Immature natural killer cell (primary cell): ENCODE results near the gene SLC1A2. TPM values are rescaled to one million over a fixed set of nuclear protein-coding genes. Genes with fewer than 3 reads are reported as not detected.

ENCODE experiments used
- DNase-seq, 3 donors: peaks; one replicate each; pipeline ENCODE4 v3.0.0; 2022; ENCODE audit warnings: mixed read lengths in 1 of 3
- H3K27ac Mint-ChIP-seq, 6 donors: one replicate each; pipeline ENCODE4 v1.8.0; 2020; ENCODE audit warnings: mixed read lengths in 6 of 6, mild to moderate bottlenecking in 5 of 6, inconsistent platforms in 4 of 6, moderate library complexity in 3 of 6
- H3K27me3 Mint-ChIP-seq, 3 donors: one replicate each; pipeline ENCODE4 v1.8.0; 2020 to 2021; ENCODE audit warnings: low read depth in 3 of 3, mild to moderate bottlenecking in 3 of 3, mixed read lengths in 3 of 3, moderate library complexity in 3 of 3, inconsistent platforms in 1 of 3
- H3K36me3 Mint-ChIP-seq, 3 donors: one replicate each; pipeline ENCODE4 v1.8.0; 2020; ENCODE audit warnings: mixed read lengths in 3 of 3, inconsistent platforms in 2 of 3, mild to moderate bottlenecking in 2 of 3
- H3K4me1 Mint-ChIP-seq, 2 donors: one replicate each; pipeline ENCODE4 v1.8.0; 2020; ENCODE audit warnings: inconsistent platforms in 2 of 2, mild to moderate bottlenecking in 2 of 2, mixed read lengths in 2 of 2, moderate library complexity in 1 of 2
- H3K4me3 Mint-ChIP-seq, 5 donors: one replicate each; pipeline ENCODE4 v1.8.0; 2020; ENCODE audit warnings: mild to moderate bottlenecking in 5 of 5, mixed read lengths in 5 of 5, inconsistent platforms in 3 of 5, moderate library complexity in 3 of 5
- H3K9me3 Mint-ChIP-seq, 6 donors: one replicate each; pipeline ENCODE4 v1.8.0; 2020; ENCODE audit warnings: mild to moderate bottlenecking in 6 of 6, mixed read lengths in 6 of 6, inconsistent platforms in 4 of 6, moderate library complexity in 3 of 6
- polyA plus RNA-seq, 3 donors: library from polyadenylated mRNA; unstranded; fragments of 300-500 nt; fragmentation: Illumina TruSeq; gene quantifications; one replicate each; pipeline ENCODE4 v1.2.3, GENCODE V29; 2021

The SLC1A2 gene
- under 1 TPM in 2 of 3 donors, not detected in 1; 0.03 to 0.06 TPM for polyA plus RNA-seq

- no peaks in the 10 kb centered on the region for H3K9me3 Mint-ChIP-seq
- DNase-seq = no peak
- H3K27ac Mint-ChIP-seq = no peak within 1 kb of the TSS
- H3K36me3 Mint-ChIP-seq = peaks cover 0 to 3% (median 0%) of the 10 kb centered on the region in 3 donors
- peaks cover 0 to 3% of the 10 kb centered on the region in 2 donors for H3K4me1 Mint-ChIP-seq
- peak within 1 kb of the TSS in 3 of 5 donors; percentile 22 to 63 (median 31) for H3K4me3 Mint-ChIP-seq
- H3K27me3 Mint-ChIP-seq = peaks cover 23 to 30% (median 27%) of the 10 kb centered on the region in 3 donors
These were observed at the start of gene SLC1A2 for GRCh38 chr11:35419184-35419829. Gene SLC1A2, minus strand, starts transcription at chr11:35419558. Its CDS starts 592 bp downstream, at chr11:35418966.

- no peak for DNase-seq
- H3K27me3 Mint-ChIP-seq = peaks cover under 1 to 5% (median 3%) of the 10 kb centered on the region in 3 donors
- no peaks in the 10 kb centered on the region for H3K9me3 Mint-ChIP-seq
- no peak overlapping the region for H3K27ac Mint-ChIP-seq
- H3K4me3 Mint-ChIP-seq = no peak overlapping the region
- no peaks in the 10 kb centered on the region for H3K36me3 Mint-ChIP-seq
- no peaks in the 10 kb centered on the region for H3K4me1 Mint-ChIP-seq
These were observed 46.7 kb upstream of the SLC1A2 start for GRCh38 chr11:35466058-35466457.

- Mint-ChIP-seq H3K27me3 (peaks cover 0 to 5% (median 3%) of the 10 kb centered on the region in 3 donors), H3K9me3 (no peaks in the 10 kb centered on the region), H3K4me3 (no peak overlapping the region), H3K36me3 (no peaks in the 10 kb centered on the region), H3K27ac (no peak overlapping the region), H3K4me1 (no peaks in the 10 kb centered on the region)
- DNase-seq = no peak
These were observed 45.0 kb upstream of the SLC1A2 start for GRCh38 chr11:35464308-35464707.

- H3K36me3 Mint-ChIP-seq = no peaks in the 10 kb centered on the region
- peaks cover 0 to 5% (median 3%) of the 10 kb centered on the region in 3 donors for H3K27me3 Mint-ChIP-seq
- H3K4me3 Mint-ChIP-seq = no peak overlapping the region
- no peak for DNase-seq
- no peaks in the 10 kb centered on the region for H3K9me3 Mint-ChIP-seq
- no peak overlapping the region for H3K27ac Mint-ChIP-seq
- H3K4me1 Mint-ChIP-seq = no peaks in the 10 kb centered on the region
These were observed 44.0 kb upstream of the SLC1A2 start for GRCh38 chr11:35463331-35463751.

- DNase-seq = no peak
- Mint-ChIP-seq H3K4me1 (no peaks in the 10 kb centered on the region), H3K36me3 (no peaks in the 10 kb centered on the region), H3K9me3 (no peaks in the 10 kb centered on the region), H3K27me3 (peaks cover 0 to 5% (median 3%) of the 10 kb centered on the region in 3 donors), H3K27ac (no peak overlapping the region), H3K4me3 (no peak overlapping the region)
These were observed 42.7 kb upstream of the SLC1A2 start for GRCh38 chr11:35461917-35462538.

GRCh38 chr11:35459489-35459888 is 40.1 kb upstream of the SLC1A2 start:
- no peak overlapping the region for H3K27ac Mint-ChIP-seq
- H3K4me1 Mint-ChIP-seq = no peaks in the 10 kb centered on the region
- no peak for DNase-seq
- no peak overlapping the region for H3K4me3 Mint-ChIP-seq
- peaks cover 1 to 9% (median 2%) of the 10 kb centered on the region in 3 donors for H3K27me3 Mint-ChIP-seq
- H3K9me3 Mint-ChIP-seq = no peaks in the 10 kb centered on the region
- H3K36me3 Mint-ChIP-seq = no peaks in the 10 kb centered on the region

GRCh38 chr11:35458846-35459245 is 39.5 kb upstream of the SLC1A2 start:
- Mint-ChIP-seq H3K36me3 (no peaks in the 10 kb centered on the region), H3K4me3 (no peak overlapping the region), H3K4me1 (no peaks in the 10 kb centered on the region), H3K9me3 (no peaks in the 10 kb centered on the region), H3K27ac (no peak overlapping the region), H3K27me3 (peaks cover 1 to 9% (median 2%) of the 10 kb centered on the region in 3 donors)
- DNase-seq = no peak

- H3K36me3 Mint-ChIP-seq = no peaks in the 10 kb centered on the region
- H3K27ac Mint-ChIP-seq = no peak overlapping the region
- H3K27me3 Mint-ChIP-seq = peaks cover 0 to 16% (median 1%) of the 10 kb centered on the region in 3 donors
- no peaks in the 10 kb centered on the region for H3K4me1 Mint-ChIP-seq
- H3K4me3 Mint-ChIP-seq = no peak overlapping the region
- DNase-seq = no peak
- peaks cover 0 to 1% (median 0%) of the 10 kb centered on the region in 6 donors for H3K9me3 Mint-ChIP-seq
These were observed 35.0 kb upstream of the SLC1A2 start for GRCh38 chr11:35454362-35454761.

- Mint-ChIP-seq H3K36me3 (no peaks in the 10 kb centered on the region), H3K27ac (no peak overlapping the region), H3K27me3 (peaks cover 5 to 8% (median 6%) of the 10 kb centered on the region in 3 donors), H3K4me3 (no peak overlapping the region), H3K4me1 (no peaks in the 10 kb centered on the region), H3K9me3 (peaks cover 0 to 2% (median 0%) of the 10 kb centered on the region in 6 donors)
- DNase-seq = no peak
These were observed 17.4 kb upstream of the SLC1A2 start for GRCh38 chr11:35436581-35437250.

GRCh38 chr11:35433588-35433987 is 14.2 kb upstream of the SLC1A2 start:
- Mint-ChIP-seq H3K27ac (no peak overlapping the region), H3K4me3 (no peak overlapping the region), H3K4me1 (no peaks in the 10 kb centered on the region), H3K36me3 (no peaks in the 10 kb centered on the region), H3K9me3 (peaks cover 0 to 2% (median 0%) of the 10 kb centered on the region in 6 donors), H3K27me3 (peaks cover 5 to 13% (median 6%) of the 10 kb centered on the region in 3 donors)
- no peak for DNase-seq

- Mint-ChIP-seq H3K36me3 (no peaks in the 10 kb centered on the region), H3K4me1 (no peaks in the 10 kb centered on the region), H3K4me3 (no peak overlapping the region), H3K9me3 (peaks cover 0 to 2% (median 0%) of the 10 kb centered on the region in 6 donors), H3K27me3 (peaks cover 5 to 10% (median 6%) of the 10 kb centered on the region in 3 donors), H3K27ac (no peak overlapping the region)
- no peak for DNase-seq
These were observed 13.1 kb upstream of the SLC1A2 start for GRCh38 chr11:35432464-35432863.

GRCh38 chr11:35427071-35427470 is 7.7 kb upstream of the SLC1A2 start:
- no peak overlapping the region for H3K4me3 Mint-ChIP-seq
- H3K27me3 Mint-ChIP-seq = peaks cover 8 to 14% (median 9%) of the 10 kb centered on the region in 3 donors
- no peak overlapping the region for H3K27ac Mint-ChIP-seq
- no peaks in the 10 kb centered on the region for H3K36me3 Mint-ChIP-seq
- no peaks in the 10 kb centered on the region for H3K4me1 Mint-ChIP-seq
- DNase-seq = no peak
- H3K9me3 Mint-ChIP-seq = no peaks in the 10 kb centered on the region

GRCh38 chr11:35426351-35426750 is 7.0 kb upstream of the SLC1A2 start:
- no peaks in the 10 kb centered on the region for H3K9me3 Mint-ChIP-seq
- H3K4me1 Mint-ChIP-seq = no peaks in the 10 kb centered on the region
- no peak overlapping the region for H3K27ac Mint-ChIP-seq
- H3K4me3 Mint-ChIP-seq = no peak overlapping the region
- peaks cover 10 to 16% (median 11%) of the 10 kb centered on the region in 3 donors for H3K27me3 Mint-ChIP-seq
- H3K36me3 Mint-ChIP-seq = no peaks in the 10 kb centered on the region
- DNase-seq = no peak

GRCh38 chr11:35425603-35426212 is 6.3 kb upstream of the SLC1A2 start:
- Mint-ChIP-seq H3K27me3 (peaks cover 12 to 23% (median 14%) of the 10 kb centered on the region in 3 donors), H3K27ac (no peak overlapping the region), H3K36me3 (no peaks in the 10 kb centered on the region), H3K9me3 (no peaks in the 10 kb centered on the region), H3K4me1 (peaks cover 0 to 2% of the 10 kb centered on the region in 2 donors), H3K4me3 (no peak overlapping the region)
- DNase-seq = no peak
